H9 (cell line): ENCODE measurements around the gene KISS1. TPM values are rescaled to one million over a fixed set of nuclear protein-coding genes. Genes with fewer than 3 reads are reported as not detected.
A peak's percentile ranks its signal among the peaks of the same experiment; 100 is the strongest.

Experiments used
- DNase-seq: peaks from one replicate; pipeline ENCODE4 v3.0.0-alpha.2; 2017
- H2AFZ ChIP-seq: one replicate; pipeline ENCODE4 v1.6.1; 2013; ENCODE audit warnings: mild to moderate bottlenecking, low read length, control low read depth, moderate library complexity
- H2AK5ac ChIP-seq: 2 replicates; pipeline ENCODE4 v1.6.1; 2013; ENCODE audit warnings: low read length, control low read depth, mixed read lengths; ENCODE audit not compliant: insufficient read length
- H2BK120ac ChIP-seq: one replicate; pipeline ENCODE4 v1.6.1; 2013; ENCODE audit warnings: low read depth, mild to moderate bottlenecking, low read length, control low read depth, inconsistent platforms; ENCODE audit not compliant: poor library complexity, severe bottlenecking
- H2BK12ac ChIP-seq: 2 replicates; pipeline ENCODE4 v1.6.1; 2013; ENCODE audit warnings: low read length, control low read depth, mixed read lengths, low read depth; ENCODE audit not compliant: insufficient read length
- H2BK15ac ChIP-seq: 2 replicates; pipeline ENCODE4 v1.6.1; 2013; ENCODE audit warnings: low read depth, low read length, control low read depth
- H2BK20ac ChIP-seq: one replicate; pipeline ENCODE4 v1.6.1; 2013; ENCODE audit warnings: low read depth, mild to moderate bottlenecking, low read length, control low read depth, inconsistent platforms; ENCODE audit not compliant: poor library complexity, severe bottlenecking
- H2BK5ac ChIP-seq: 2 replicates; pipeline ENCODE4 v1.6.1; 2013; ENCODE audit warnings: low read length, control low read depth, mixed read lengths; ENCODE audit not compliant: insufficient read length
- H3K14ac ChIP-seq: 2 replicates; pipeline ENCODE4 v1.6.1; 2013; ENCODE audit warnings: low read length, control low read depth; ENCODE audit not compliant: insufficient read depth
- H3K18ac ChIP-seq: 2 replicates; pipeline ENCODE4 v1.6.1; 2013; ENCODE audit warnings: low read depth, mild to moderate bottlenecking, mixed read lengths, low read length, control low read depth; ENCODE audit not compliant: insufficient read length
- H3K23ac ChIP-seq: 2 replicates; pipeline ENCODE4 v1.6.1; 2013; ENCODE audit warnings: low read length, control low read depth, mixed read lengths, low read depth; ENCODE audit not compliant: insufficient read length
- H3K23me2 ChIP-seq: 2 replicates; pipeline ENCODE4 v1.6.1; 2013; ENCODE audit warnings: low read depth, mild to moderate bottlenecking, mixed read lengths, low read length, control low read depth; ENCODE audit not compliant: insufficient read length, poor library complexity, severe bottlenecking
- H3K27ac ChIP-seq: 2 replicates; pipeline ENCODE4 v1.5.1; 2013; ENCODE audit warnings: low read length, control low read depth, mixed read lengths, low read depth; ENCODE audit not compliant: insufficient read length
- H3K27me3 ChIP-seq: 2 replicates; pipeline ENCODE4 v1.6.1; 2013; ENCODE audit warnings: low read length, control low read depth, inconsistent platforms; ENCODE audit not compliant: insufficient read depth
- H3K4ac ChIP-seq: 2 replicates; pipeline ENCODE4 v1.6.1; 2013; ENCODE audit warnings: low read depth, mild to moderate bottlenecking, control low read depth, inconsistent platforms, low read length, moderate library complexity
- H3K4me1 ChIP-seq: 2 replicates; pipeline ENCODE4 v1.6.1; 2013; ENCODE audit warnings: low read length, control low read depth, inconsistent platforms; ENCODE audit not compliant: insufficient read depth
- H3K4me2 ChIP-seq: 2 replicates; pipeline ENCODE4 v1.6.1; 2013; ENCODE audit warnings: low read length, control low read depth, mixed read lengths; ENCODE audit not compliant: insufficient read length, insufficient read depth
- H3K56ac ChIP-seq: 2 replicates; pipeline ENCODE4 v1.6.1; 2013; ENCODE audit warnings: low read depth, mild to moderate bottlenecking, mixed read lengths, low read length, control low read depth; ENCODE audit not compliant: insufficient read length
- H3K79me1 ChIP-seq: 2 replicates; pipeline ENCODE4 v1.6.1; 2013; ENCODE audit warnings: low read depth, mild to moderate bottlenecking, moderate library complexity, low read length, control low read depth, inconsistent platforms; ENCODE audit not compliant: insufficient read depth, poor library complexity, severe bottlenecking
- H3K79me2 ChIP-seq: 2 replicates; pipeline ENCODE4 v1.6.1; 2013; ENCODE audit warnings: low read length, control low read depth, inconsistent platforms; ENCODE audit not compliant: insufficient read depth
- H3K9ac ChIP-seq: 2 replicates; pipeline ENCODE4 v1.6.1; 2013; ENCODE audit warnings: low read length, control low read depth, mixed read lengths; ENCODE audit not compliant: insufficient read length; ENCODE audit errors: extremely low read depth
- H3K9me3 ChIP-seq: one replicate; pipeline ENCODE4 v1.6.1; 2013; ENCODE audit warnings: low read depth, low read length, inconsistent platforms; ENCODE audit not compliant: control insufficient read depth
- H3T11ph ChIP-seq: one replicate; pipeline ENCODE4 v1.6.1; 2013; ENCODE audit warnings: mild to moderate bottlenecking, low read length, control low read depth, inconsistent platforms
- H4K20me1 ChIP-seq: one replicate; pipeline ENCODE4 v1.6.1; 2013; ENCODE audit not compliant: control insufficient read depth, insufficient read length, insufficient read depth
- H4K5ac ChIP-seq: 2 replicates; pipeline ENCODE4 v1.6.1; 2013; ENCODE audit warnings: low read depth, mild to moderate bottlenecking, mixed read lengths, low read length, control low read depth; ENCODE audit not compliant: insufficient read length
- H4K8ac ChIP-seq: replicated peaks from 2 replicates; pipeline ENCODE4 v1.6.1; 2013; ENCODE audit warnings: low read length, control low read depth, mixed read lengths, low read depth; ENCODE audit not compliant: insufficient read length
- H4K91ac ChIP-seq: 2 replicates; pipeline ENCODE4 v1.6.1; 2013; ENCODE audit warnings: low read depth, mild to moderate bottlenecking, moderate library complexity, mixed read lengths, low read length, control low read depth; ENCODE audit not compliant: insufficient read length
- H3K27ac Mint-ChIP-seq, 3 experiments: 2 replicates in 2 of 3; 3 replicates in 1 of 3; pipeline ENCODE4 v1.8.0; 2020 to 2021; ENCODE audit warnings: mixed read lengths in 3 of 3, mild to moderate bottlenecking in 1 of 3, moderate library complexity in 1 of 3
- H3K27me3 Mint-ChIP-seq: 2 replicates; pipeline ENCODE4 v1.8.0; 2021; ENCODE audit warnings: low read depth, mild to moderate bottlenecking, moderate library complexity, mixed read lengths
- H3K36me3 Mint-ChIP-seq, 3 experiments: 2 replicates in 2 of 3; 3 replicates in 1 of 3; pipeline ENCODE4 v1.8.0; 2020 to 2021; ENCODE audit warnings: low read depth in 3 of 3, mixed read lengths in 3 of 3; ENCODE audit not compliant: insufficient read depth in 1 of 3
- H3K4me1 Mint-ChIP-seq, 2 experiments: 2 replicates each; pipeline ENCODE4 v1.8.0; 2020; ENCODE audit warnings: mixed read lengths in 2 of 2
- H3K4me3 Mint-ChIP-seq, 2 experiments: 2 replicates in 1 of 2; 3 replicates in 1 of 2; pipeline ENCODE4 v1.8.0; 2020 to 2021; ENCODE audit warnings: mild to moderate bottlenecking in 2 of 2, mixed read lengths in 2 of 2, moderate library complexity in 1 of 2
- H3K9me3 Mint-ChIP-seq, 2 experiments: 2 replicates in 1 of 2; 3 replicates in 1 of 2; pipeline ENCODE4 v1.8.0; 2020; ENCODE audit warnings: mild to moderate bottlenecking in 2 of 2, mixed read lengths in 2 of 2, moderate library complexity in 1 of 2
- CTCF ChIP-seq: fragments of 200-600 bp; sonication (generic); conservative IDR thresholded peaks from 3 replicates; pipeline ENCODE4 v1.8.0; 2021; ENCODE audit warnings: antibody characterized with exemption, mild to moderate bottlenecking
- WGBS: extraction: QIAGEN DNeasy Blood & Tissue Kit; methylation state at CpG from one replicate; pipeline ENCODE4 v1.1.7; 2013; ENCODE audit warnings: missing lambda C conversion rate, low lambda C conversion rate, mixed read lengths; ENCODE audit not compliant: insufficient read length; ENCODE audit errors: extremely low coverage; 5-methylcytosine and 5-hydroxymethylcytosine counted together
- total RNA-seq: library from RNA; stranded (reverse); gene quantifications from 2 replicates; pipeline ENCODE4 v1.2.1, GENCODE V29; 2021

The KISS1 gene
- total RNA-seq, 1 experiment from 2014 or later, result 0.68 TPM

- H2BK5ac ChIP-seq, result no peak overlapping the region
- no peak overlapping the region for H3K4me2 ChIP-seq
- H3K9me3 Mint-ChIP-seq, result peaks cover 0 to 6% of the 10 kb centered on the region in 2 experiments; a peak in 1 of 5 replicates
- peaks cover 4% of the 10 kb centered on the region for H3K27me3 Mint-ChIP-seq
- peaks cover 2% of the 10 kb centered on the region for H4K20me1 ChIP-seq
- H3K36me3 Mint-ChIP-seq, result peaks cover 4 to 13% (median 4%) of the 10 kb centered on the region in 3 experiments; a peak in 6 of 7 replicates
- no peak overlapping the region for H2BK15ac ChIP-seq
- no peak overlapping the region for H3K9ac ChIP-seq
- H3K56ac ChIP-seq, result no peak overlapping the region
- no peak overlapping the region for H3K14ac ChIP-seq
- no peak overlapping the region for H4K91ac ChIP-seq
- no peak overlapping the region for H2AK5ac ChIP-seq
- no peak overlapping the region for H3K4me3 Mint-ChIP-seq
- H3K79me2 ChIP-seq, result no peaks in the 10 kb centered on the region
- no peak for DNase-seq
- H3K27ac ChIP-seq, result no peak overlapping the region
- H2BK12ac ChIP-seq, result no peak overlapping the region
- no peaks in the 10 kb centered on the region for H3K4me1 Mint-ChIP-seq
- no peak overlapping the region for H2AFZ ChIP-seq
- H4K5ac ChIP-seq, result no peak overlapping the region
- no peaks in the 10 kb centered on the region for H3K27me3 ChIP-seq
- no CpG with 5 or more reads among the region's 2 CpGs for WGBS
- no peak overlapping the region for H3K4ac ChIP-seq
- peak; percentile 25; the same call in 1 of the 3 replicates for TF ChIP-seq CTCF
- H3K4me1 ChIP-seq, result no peaks in the 10 kb centered on the region
- no peaks in the 10 kb centered on the region for H3K9me3 ChIP-seq
- H3K79me1 ChIP-seq, result no peaks in the 10 kb centered on the region
- no peak overlapping the region for H3K23ac ChIP-seq
- H3K23me2 ChIP-seq, result no peaks in the 10 kb centered on the region
- H2BK120ac ChIP-seq, result no peak overlapping the region
- no peak overlapping the region for H2BK20ac ChIP-seq
- H3K27ac Mint-ChIP-seq, result no peak overlapping the region; a peak in 1 of 7 replicates
- no peak overlapping the region for H4K8ac ChIP-seq
- no peak overlapping the region for H3K18ac ChIP-seq
- no peak overlapping the region for H3T11ph ChIP-seq
These were observed 44.8 kb upstream of the KISS1 start for GRCh38 chr1:204241050-204241449.
